Measurements from ENCODE around the gene YWHAB.
"Not testable (repeated sequence)": the region's sequence is repeated elsewhere in the genome, so short reads cannot be mapped to it uniquely, and the experiment has no call there.

YWHAB gene

DNA sequence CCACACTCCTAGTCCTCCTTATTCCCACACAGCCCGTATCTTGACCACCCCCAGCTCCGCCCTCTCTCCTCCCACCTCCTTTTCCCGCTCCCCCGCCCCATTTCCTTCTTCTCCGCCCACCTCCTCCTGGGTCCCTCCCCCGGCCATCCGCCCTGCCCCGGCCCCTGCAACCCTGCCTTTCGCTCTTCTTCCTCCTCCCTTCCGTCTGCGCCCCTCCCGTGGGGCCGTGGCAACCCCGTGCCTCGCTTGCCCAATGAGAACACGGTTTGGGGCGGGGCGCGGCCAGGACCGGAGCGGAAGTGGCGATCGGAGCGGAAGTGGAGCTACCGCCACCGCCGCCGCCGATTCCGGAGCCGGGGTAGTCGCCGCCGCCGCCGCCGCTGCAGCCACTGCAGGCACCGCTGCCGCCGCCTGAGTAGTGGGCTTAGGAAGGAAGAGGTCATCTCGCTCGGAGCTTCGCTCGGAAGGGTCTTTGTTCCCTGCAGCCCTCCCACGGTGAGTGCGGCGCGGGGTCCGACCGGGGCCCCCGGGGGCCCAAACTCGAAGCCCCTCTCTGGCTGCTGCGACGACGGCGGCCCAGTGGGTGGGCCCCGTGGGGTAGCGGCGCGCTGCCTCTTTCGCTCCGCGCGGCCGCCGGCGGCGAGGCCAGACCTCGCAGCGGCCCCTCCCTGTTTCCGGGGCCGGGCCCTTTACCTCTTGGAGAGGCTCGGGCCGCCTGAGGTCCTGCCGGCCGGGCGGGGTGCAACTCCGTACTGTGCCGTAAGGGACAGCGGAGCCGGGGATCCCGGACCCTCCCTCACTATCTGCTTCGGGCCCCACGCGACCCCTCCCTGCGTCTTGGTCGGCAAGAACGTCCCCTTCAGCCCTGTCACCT lies at the start of gene YWHAB:
Gene YWHAB (plus strand): TSS at position 314 of the 874 bp plus-strand sequence. CDS start 15,829 bp downstream, outside the sequence.
- DNase-seq = peak; percentile 98

DNA sequence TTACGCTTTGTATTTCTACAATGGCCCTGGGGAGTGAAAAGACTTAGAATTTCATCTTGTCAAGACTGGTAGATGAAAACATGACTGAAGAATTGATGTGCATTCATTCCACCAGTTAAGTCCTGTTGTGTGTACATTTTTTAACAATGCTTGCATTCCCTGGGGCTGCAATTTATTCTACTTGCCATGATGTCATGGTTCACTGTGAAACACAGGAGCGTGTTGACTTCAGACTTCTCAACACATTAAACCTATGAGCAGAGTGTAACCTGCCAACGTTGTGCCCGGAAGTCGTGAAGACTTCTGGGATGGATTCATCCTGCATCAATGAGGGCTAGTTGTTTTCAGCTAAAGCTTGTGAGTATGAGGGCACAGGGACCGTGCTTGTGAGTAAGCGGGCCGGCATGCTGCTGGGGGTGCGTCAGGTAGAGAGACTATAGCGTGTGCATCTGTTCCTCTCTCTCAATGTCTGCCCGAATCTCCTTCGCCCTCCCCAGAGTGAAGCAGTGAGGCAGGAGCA lies 48.8 kb upstream of the YWHAB start:
- no peak for DNase-seq

DNA sequence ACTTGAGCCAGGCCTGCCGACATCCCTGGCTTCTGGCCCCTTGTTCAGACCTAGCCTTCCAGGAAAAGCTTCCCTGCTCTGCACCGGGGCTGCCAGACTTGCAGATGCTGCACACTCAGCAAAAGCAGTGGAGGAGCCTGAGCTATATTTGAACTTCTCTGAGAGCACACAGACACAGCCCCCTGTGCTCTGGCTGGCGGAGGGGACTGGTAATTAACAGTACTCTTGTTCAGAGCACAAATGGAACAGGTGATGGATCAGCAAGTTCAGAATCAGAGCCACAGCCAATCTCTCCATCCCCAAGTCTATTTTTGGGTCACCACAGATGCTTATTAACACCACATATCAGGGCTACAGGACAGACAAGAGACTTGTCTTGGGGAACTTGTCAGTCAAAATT lies 47.6 kb upstream of the YWHAB start:
- DNase-seq = no peak

DNA sequence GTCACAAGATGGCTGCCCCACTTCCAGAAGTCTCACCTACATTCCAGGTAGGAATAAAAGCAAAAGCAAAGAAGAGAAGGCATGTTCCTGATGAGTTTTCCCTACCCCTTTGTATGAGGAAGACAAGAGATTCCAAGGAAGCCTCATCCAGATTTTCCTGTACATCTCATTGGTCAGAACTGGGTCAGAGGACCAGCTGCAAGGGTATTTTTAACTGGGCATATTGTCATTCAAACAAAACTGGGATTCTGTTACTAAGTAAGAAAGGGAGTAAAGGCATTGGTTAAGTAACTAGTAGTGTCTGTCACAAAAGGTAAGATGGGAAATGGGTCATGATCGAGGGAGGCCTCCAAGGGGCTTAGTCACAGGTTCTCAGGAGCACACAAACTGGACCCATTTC lies 47.0 kb upstream of the YWHAB start:
- DNase-seq = no peak

DNA sequence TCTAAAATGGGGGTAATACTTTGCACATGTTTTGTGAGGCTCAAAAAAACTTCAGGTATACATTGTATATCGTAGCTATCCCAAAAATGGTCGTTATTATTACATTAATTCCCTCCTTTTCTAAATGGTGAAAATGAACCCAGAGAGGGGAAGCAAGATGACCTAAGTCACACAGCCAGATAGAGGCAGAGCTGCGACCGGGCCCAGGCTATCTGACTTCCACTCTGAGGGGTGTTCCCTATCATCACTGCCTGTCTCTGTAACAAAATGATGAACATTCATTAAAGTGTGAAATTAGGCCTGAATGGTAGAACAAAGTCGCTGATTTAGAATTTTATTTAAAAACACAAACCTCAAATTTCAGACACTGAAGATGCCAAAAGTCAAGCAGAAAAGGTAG lies 46.0 kb upstream of the YWHAB start:
- DNase-seq = no peak

DNA sequence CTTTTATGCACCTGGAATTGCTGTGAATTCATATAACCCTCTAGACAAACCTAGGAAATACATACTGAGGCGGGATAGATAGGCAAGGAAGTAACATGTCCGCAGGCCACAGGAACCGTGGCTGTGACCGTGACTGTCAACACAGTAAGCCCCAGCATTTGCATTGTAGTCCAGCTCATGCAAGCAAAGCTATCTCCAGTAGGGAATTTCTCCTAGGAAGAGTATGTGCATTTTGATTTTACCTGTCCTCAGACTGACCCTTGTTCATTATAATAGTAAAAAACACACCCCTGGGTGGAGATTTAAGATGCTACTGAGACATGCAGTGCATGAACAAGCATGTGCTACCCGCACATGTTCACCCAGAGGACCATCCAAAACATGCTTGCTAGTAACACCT lies 44.7 kb upstream of the YWHAB start:
- no peak for DNase-seq

DNA sequence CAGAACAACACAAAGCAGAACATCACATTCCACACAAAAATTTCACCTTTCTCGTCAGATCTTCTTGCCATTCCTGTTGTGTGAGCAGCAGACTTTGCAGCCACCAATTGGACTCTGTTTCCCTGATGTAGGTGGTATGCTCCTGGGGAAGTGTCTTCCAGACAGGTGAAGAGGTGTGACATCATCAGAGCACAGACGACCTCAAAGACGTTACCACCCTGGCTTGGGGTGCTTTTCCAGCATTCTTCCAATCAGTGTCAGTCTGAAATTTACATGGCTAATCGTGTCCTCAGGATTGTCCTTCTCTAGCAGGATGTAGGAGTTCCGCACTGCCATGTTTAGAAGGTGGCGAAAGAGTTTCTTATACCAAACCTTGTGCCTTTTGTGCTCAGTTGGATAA lies 43.5 kb upstream of the YWHAB start:
- DNase-seq = no peak

DNA sequence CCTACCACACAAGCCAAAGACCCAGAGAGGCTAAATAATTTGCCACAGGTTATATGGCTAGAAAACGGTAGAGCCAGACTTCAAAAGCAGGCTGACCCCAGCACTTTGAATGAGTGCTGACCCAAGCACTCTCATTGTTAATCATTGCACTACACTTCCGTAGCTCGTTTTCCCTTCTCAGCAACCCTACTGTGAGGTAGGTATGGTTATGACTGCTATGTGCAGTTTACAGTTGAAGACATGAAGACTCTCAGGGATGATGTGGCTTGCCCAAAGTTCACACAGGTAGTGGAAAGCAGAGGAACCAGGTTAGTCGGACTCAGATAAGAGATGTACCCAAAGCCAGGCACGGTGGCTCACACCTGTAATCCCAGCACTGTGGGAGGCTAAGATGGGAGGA lies 41.6 kb upstream of the YWHAB start:
- DNase-seq = no peak

DNA sequence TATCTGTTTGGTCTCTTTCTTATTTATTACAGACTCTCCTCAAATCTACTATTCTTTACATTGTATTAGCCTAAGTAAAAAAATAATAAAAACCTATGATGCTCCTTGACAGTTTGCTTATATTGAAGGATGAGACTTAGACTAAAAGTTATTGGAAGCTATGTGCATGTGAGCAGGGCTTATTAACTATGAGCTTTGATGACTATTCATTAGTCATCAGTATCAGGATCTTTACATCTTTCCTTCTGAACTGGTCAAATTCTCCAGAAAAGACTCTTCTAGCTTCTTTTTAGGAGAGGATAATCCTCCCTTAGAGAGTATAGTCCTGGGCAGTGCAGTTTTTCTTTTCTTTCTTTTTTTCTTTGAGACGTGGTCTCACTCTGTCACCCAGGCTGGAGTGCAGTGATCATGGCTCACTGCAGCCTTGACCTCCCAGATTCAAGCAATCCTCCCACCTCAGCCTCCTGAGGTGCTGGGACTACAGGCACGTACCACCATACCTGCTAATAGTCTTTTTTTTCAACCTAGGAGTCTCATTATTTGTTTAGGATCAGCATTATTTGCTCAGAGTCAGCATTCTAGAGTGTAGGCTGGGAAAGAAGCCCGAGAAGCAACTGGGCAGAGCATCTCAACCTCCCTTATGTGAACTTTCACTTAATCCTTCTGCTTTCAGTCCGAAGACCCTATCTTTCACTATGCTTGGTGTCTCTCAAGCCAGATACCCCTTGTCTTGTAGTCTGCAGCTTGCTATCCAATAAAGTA lies 37.1 kb upstream of the YWHAB start:
- DNase-seq = no peak

DNA sequence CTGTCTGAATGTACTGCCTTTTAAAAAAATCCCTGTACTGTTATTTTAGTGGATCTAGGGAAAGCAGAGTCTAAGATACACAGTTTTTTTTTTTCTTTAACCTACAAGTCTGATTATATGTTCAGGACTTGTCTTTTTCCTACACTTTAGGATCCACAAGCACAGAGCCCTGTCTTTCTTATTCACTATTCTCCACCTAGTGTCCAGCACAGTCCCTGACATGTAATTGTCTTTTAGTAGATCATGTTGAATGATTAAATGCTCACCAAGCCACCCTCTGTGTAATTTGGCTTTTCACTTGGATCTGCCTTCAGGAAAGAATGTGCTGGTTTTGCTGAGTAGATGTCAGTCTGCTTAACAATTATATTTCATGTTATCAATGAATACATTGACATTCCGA lies 35.8 kb upstream of the YWHAB start:
- no peak for DNase-seq

DNA sequence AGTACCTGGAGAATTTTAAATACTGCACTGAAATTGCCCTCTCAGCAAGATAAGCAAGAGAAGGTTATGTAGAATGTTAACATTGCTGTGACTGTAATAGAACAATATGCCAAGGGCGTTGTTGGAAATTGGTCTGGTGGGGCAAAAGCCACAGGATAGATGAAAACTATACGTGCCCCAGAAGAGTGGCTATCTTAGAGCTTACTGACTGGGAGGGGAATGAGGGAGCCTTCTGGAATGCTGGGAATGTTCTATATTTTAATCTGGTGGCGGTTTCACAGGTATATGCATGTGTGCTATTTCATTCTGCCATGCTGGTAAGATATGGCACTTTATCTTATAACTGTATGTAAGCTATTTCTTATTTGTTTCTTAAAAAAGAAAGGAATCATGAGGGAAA lies 35.2 kb upstream of the YWHAB start:
- no peak for DNase-seq

DNA sequence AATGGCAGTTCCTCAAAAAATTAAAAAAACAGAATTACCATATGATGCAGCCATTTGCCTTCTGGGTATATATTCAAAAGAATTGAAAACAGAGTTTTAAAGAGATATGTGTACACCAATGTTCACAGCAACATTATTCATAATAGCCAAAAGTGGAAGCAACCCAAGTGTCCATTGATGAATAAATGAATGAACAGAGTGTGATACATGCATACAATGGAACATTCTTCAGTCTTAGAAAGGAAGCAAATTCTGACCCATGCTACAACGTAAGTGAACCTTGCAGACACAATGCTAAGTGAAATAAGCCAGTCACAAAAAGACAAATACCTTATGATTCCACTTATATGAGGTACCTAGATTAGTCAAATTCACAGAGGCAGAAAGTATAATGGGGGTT lies 34.7 kb upstream of the YWHAB start:
- DNase-seq = no peak

DNA sequence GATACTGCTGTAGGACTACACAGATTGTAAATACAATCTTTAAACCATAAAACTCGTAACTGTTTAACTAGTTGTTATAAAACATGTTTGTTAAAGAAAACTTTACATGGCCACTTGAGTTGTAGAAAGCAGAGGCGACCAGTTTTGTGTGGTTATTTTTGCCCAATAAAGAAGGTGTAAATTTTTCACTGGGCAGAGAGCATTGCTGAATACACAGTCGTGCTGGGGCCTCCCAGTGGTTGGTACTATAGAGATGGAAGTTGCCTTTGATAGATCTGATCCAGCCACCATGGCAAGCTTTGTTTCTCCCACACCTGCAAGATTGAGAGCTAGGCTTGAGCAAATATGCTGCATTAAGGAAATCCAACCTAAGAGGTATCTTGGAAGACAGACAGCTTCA lies 34.0 kb upstream of the YWHAB start:
- no peak for DNase-seq

DNA sequence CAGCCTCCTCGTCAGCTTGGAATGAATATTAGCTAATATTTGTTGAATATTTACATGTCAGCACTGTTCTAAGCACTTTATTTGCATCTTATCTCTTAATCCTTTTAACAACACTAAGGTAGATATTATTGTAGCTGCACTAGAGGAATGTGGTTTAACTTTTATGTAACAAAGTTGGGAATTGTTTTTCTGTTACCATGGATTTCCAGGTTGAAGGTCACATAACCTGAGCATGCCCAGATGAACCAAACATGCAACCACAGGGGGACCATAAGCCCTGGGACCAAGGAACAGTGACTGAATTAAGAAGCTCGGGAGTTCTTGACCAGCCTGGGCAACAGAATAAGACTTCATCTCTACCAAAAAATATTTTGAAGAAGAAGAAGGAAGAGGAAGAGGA lies 29.1 kb upstream of the YWHAB start:
- DNase-seq = no peak

DNA sequence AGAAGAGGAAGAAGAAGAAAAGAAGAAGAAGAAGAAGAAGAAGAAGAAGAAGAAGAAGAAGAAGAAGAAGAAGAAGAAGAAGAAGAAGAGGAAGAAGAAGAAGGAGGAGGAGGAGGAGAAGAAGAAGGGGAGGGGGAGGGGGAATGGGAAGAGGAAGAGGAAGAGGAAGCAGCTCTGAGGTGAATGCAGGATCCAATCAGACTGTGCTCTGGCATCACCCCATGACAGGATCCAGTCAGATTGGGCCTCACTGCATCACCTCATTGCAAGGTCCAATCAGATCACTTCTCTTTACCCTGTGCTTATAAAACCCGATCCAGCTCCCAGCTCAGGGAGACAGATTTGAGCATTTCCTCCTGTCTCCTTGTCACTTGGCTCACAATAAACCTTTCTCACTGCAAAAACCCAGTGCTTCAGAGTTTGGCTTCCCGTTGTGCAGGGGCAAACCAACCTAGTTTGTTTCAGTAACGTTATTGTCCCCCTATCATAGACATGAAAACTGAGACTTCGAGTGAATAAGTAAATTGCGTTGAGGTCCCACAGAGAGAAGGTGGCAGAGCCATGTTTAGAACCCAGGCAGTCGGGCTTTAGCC lies 28.6 kb upstream of the YWHAB start:
- DNase-seq = peak; percentile 3

DNA sequence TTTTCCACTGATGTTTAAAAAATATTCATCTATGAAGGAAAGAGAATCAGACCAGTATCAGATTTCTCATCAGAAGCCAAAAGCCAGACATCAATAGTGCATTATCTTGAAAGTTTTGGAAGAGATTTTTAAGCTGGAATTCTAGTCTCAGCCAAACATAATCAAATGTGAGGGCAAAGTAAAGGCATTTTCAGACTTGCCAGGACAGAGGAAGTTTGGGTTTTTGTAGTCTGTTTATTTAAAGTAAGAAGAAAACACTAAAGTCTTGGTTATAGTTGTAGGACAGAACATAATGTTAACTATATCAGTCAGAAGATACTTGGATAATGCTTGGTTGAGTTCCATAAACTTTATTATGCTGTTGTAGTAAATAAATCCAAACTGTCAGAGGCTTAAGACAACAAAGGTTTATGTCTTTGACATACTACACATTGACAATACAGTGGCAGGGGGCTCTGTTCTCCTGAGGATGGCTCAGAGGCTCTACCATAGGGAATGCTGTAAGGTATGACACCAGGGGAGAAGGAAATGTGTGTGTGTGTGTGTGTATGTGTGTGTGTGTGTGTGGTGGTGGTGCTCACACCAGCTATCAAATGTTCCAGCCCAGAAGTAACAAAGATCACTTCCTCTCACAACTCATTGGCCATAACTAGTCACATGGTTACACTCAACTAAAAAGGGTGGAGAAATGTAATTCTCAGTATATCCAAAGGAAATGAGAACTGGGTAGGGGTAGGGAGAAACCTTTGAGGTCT lies 26.7 kb upstream of the YWHAB start:
- DNase-seq = peak; percentile 65

DNA sequence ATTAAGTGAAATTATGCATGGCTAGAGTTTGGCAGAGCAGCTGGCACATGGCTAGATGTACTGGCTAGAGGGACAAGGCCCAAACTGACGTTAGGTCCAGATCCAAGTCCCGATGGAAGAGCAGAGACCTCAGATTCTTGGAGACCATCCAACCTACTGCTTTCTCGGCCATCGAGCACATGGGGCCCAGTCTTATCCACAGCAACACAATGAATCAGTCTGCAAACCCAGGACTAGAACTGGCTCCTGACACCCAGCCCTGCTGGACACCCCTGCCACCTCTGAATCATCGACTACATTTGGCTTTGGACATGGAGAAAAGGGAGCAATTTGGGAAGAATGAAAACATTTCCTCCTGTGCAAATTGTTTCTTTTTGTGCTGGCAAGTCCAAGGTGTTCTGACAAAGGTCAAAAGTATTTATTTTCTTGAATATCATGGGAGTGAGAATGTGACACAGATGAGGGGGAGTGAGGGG lies 23.9 kb upstream of the YWHAB start:
- no peak for DNase-seq

DNA sequence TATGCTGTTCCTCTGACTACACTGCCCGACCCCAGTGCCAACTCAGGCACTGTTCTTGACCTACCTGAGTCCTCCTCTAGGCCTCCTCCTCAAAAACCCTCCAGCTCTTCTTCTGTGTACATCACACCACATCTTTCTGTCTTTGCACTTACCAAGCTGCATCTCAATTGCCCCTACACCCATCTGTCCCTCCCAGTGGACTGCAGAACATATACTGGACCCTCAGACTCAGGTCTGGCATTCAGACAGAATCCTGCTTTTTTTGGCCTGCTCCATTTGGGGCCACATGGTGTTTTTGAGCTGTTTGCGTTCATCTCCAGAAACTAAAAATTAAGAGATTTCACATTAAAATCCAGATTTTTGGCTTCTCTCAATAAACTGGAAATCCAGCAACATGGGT lies 23.2 kb upstream of the YWHAB start:
- no peak for DNase-seq

DNA sequence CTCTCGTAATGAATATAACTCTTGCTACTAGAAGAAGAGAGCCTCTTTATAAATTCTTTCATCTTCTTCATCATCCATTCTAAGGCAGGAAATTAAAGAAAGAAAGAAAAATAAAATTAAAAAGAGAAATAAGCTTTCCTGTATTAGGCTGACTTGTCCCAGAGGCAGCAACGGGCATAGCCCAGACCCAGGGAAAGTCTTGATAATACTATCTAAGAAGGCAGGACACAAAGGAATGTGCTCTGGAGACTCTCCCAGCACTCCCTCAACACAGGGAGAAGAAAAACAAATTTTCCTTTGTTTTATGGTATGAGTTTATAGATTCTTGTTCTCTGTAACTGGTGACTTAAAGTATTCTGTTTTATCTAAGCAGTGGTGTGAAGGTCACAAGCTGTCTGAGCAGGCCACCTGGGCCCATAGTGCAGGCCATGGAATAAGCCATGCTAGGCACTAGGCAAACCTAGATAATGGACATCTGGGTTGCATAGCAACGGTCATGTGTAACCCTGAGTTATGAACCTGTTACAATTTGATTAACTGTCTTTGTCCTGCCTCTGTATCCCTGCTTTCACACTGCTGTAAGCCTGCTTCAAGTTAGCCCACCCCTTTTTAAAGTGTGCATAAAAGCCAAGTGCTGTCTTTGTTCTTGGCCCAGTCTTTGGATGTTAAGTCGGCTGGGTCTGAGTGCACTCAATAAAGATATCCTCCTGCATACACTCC lies 22.0 kb upstream of the YWHAB start:
- DNase-seq = not testable (repeated sequence)

DNA sequence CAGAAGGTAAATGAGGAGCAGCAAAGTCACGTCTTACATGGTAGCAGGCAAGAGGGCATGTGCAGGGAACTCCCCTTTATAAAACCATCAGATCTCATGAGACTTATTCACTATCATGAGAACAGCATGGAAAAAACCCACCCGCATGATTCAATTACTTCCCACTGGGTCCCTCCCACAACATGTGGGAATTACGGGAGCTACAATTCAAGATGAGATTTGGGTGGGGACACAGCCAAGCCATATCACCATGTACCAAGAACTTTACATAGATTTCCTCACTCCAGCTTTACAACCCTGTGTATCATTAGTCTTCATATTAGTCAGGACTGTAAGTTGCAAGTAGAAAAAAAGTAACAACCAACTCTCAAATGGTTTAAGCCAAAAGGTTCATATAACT lies 21.0 kb upstream of the YWHAB start:
- not testable (repeated sequence) for DNase-seq

DNA sequence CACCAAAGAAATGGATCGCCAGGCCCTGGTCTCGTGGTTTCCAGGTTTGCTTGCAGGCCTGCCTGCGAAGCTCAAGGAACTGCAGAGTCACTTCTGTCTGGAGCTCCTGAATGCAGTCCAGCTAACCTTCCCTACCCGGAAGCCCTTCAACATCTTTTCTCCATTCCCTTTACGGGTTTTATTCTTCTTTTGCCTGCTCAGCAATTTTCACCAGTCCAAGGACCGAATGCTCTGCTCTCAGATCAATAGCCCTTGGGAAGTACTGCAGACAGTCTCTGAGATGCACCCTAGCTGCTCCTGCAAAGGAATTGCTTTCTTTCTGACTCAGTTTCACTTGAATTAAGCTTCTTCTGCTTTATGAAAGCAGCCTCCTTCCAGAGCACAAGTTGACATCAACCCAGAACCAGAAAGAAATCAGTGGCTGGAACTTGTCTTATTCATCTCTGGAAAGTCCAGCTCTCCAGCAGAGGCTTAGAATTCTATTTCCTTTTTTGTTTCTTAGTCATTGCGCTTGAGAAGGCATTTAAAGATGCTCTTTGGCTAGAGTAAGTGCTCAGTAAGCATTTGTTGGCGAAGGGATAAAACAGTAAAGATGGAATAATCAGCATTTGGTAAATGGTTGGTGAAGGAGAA lies 18.7 kb upstream of the YWHAB start:
- no peak for DNase-seq

DNA sequence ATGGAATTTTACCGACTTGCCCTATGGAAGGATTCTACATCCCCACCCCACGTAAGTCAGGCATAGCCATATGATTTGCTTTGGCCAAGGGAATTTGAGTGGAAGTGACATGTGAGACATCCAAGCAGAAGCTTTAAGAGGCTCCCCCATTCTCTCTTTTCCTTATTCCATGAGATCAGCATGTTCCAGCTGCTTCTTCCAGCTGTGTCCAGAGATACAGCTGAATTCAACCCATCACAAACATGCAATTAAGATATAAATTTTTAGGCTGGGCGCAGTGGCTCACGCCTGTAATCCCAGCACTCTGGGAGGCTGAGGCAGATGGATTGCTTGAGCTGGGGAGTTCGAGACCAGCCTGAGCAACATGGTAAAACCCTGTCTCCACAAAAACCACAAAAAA lies 16.0 kb upstream of the YWHAB start:
- no peak for DNase-seq

Measured in OCI-M1 (cell line).